ENCODE data around the gene SDHAF4.

- no peak for TF ChIP-seq CTCF (conservative IDR thresholded peaks at IDR 0.05; ENCODE audit: low read depth, low read length)
- no peak for TF ChIP-seq EZH2 (IDR thresholded peaks at IDR 0.05; ENCODE audit: borderline replicate concordance, low read depth, low read length, poor library complexity, severe bottlenecking)
These were observed 18.8 kb upstream of the SDHAF4 start for GRCh38 chr6:70547905-70548304.
